Astrocyte (in vitro differentiated cells and primary cell): ENCODE results near the gene FRMD4B. TPM values are rescaled to one million over a fixed set of nuclear protein-coding genes. Genes with fewer than 3 reads are reported as not detected.

Experiments used
- DNase-seq: peaks from one replicate; pipeline ENCODE4 v3.0.0-alpha.2; 2010; ENCODE audit warnings: low read depth
- FAIRE-seq: peaks from 2 replicates; lab custom pipeline; 2011; peaks lifted over from hg19 to GRCh38; lab: Jason Lieb, UNC
- H2AFZ ChIP-seq: 2 replicates; pipeline ENCODE4 v1.6.0; 2012; ENCODE audit warnings: low read depth, low read length, inconsistent platforms
- H3K27ac ChIP-seq: 2 replicates; pipeline ENCODE4 v1.5.1; 2011; ENCODE audit warnings: low read depth, low read length, inconsistent platforms
- H3K27me3 ChIP-seq: 2 replicates; pipeline ENCODE4 v1.6.0; 2011; ENCODE audit warnings: low read length, inconsistent platforms; ENCODE audit not compliant: insufficient read depth
- H3K36me3 ChIP-seq: 2 replicates; pipeline ENCODE4 v1.5.1; 2011; ENCODE audit warnings: low read length, inconsistent platforms; ENCODE audit not compliant: insufficient read depth
- H3K4me1 ChIP-seq: 2 replicates; pipeline ENCODE4 v1.5.1; 2011; ENCODE audit warnings: low read length, inconsistent platforms; ENCODE audit not compliant: insufficient read depth
- H3K4me2 ChIP-seq: 2 replicates; pipeline ENCODE4 v1.6.0; 2012; ENCODE audit warnings: low read length, inconsistent platforms
- H3K4me3 ChIP-seq: 2 replicates; pipeline ENCODE4 v1.5.1; 2011; ENCODE audit warnings: low read depth, mild to moderate bottlenecking, low read length, inconsistent platforms; ENCODE audit not compliant: insufficient read depth
- H3K79me2 ChIP-seq: 2 replicates; pipeline ENCODE4 v1.6.0; 2012; ENCODE audit warnings: mild to moderate bottlenecking, low read length, inconsistent platforms; ENCODE audit not compliant: insufficient read depth
- H3K9ac ChIP-seq: 2 replicates; pipeline ENCODE4 v1.6.0; 2012; ENCODE audit warnings: mild to moderate bottlenecking, low read length, inconsistent platforms
- H3K9me3 ChIP-seq: 2 replicates; pipeline ENCODE4 v1.5.1; 2012; ENCODE audit warnings: low read depth, mild to moderate bottlenecking, low read length, inconsistent platforms; ENCODE audit not compliant: insufficient read depth
- H4K20me1 ChIP-seq: 2 replicates; pipeline ENCODE4 v1.6.0; 2012; ENCODE audit warnings: low read length, inconsistent platforms; ENCODE audit not compliant: insufficient read depth
- H3K27ac Mint-ChIP-seq: one replicate; pipeline ENCODE4 v1.8.0; 2021; ENCODE audit warnings: mild to moderate bottlenecking, mixed read lengths; ENCODE audit not compliant: unreplicated experiment
- H3K27me3 Mint-ChIP-seq: one replicate; pipeline ENCODE4 v1.8.0; 2021; ENCODE audit warnings: low read depth, mixed read lengths; ENCODE audit not compliant: unreplicated experiment
- H3K36me3 Mint-ChIP-seq: one replicate; pipeline ENCODE4 v1.8.0; 2021; ENCODE audit warnings: low read depth, mixed read lengths; ENCODE audit not compliant: unreplicated experiment
- H3K4me1 Mint-ChIP-seq: one replicate; pipeline ENCODE4 v1.8.0; 2021; ENCODE audit warnings: low read depth, mixed read lengths; ENCODE audit not compliant: unreplicated experiment
- H3K4me3 Mint-ChIP-seq: one replicate; pipeline ENCODE4 v1.8.0; 2021; ENCODE audit warnings: mild to moderate bottlenecking, moderate library complexity, mixed read lengths; ENCODE audit not compliant: unreplicated experiment
- H3K9me3 Mint-ChIP-seq: one replicate; pipeline ENCODE4 v1.8.0; 2021; ENCODE audit warnings: mild to moderate bottlenecking, mixed read lengths; ENCODE audit not compliant: unreplicated experiment
- EZH2 ChIP-seq: IDR thresholded peaks from 2 replicates; pipeline ENCODE4 v1.6.1; 2012; ENCODE audit warnings: mild to moderate bottlenecking, low read length, inconsistent platforms; ENCODE audit not compliant: insufficient read depth
- total RNA-seq: library from RNA; stranded (reverse); gene quantifications from 2 replicates; pipeline ENCODE4 v1.2.1, GENCODE V29; 2021
- TF ChIP-seq, protein P1 (sequence below): IDR thresholded peaks from 2 replicates; pipeline ENCODE4 v1.5.1; 2011; ENCODE audit warnings: low read depth, mild to moderate bottlenecking, inconsistent platforms, low read length, moderate library complexity; ENCODE audit not compliant: insufficient read depth

FRMD4B gene
- total RNA-seq, 1 donor from 2014 or later = 9.2 TPM

DNA sequence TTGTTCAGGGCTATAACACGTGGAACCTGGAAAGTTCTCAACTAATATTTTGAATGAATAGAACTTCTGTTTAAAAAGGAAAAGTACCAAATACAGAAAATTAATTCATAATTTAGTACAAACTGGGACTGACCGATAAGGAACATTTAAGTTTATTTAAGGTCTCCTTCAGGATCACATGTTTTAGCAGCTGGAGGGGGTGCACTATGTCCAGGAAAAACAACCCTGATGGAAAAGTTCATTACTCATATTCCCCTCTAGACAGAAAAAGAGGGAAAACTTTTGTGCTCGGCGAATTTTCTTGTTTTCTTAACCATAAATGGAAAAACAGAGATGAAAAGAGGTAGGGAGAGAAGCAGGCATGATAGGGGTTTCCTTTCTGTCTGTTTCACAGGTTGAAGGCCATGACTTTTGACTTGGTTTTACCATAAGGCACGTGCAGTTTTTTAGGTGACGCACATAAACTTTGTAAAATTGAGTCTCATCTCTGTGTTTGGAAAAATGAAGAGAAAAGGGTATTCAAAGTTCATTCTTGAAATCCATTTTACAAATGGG is 26.5 kb downstream of the FRMD4B start:
- peaks cover 12% of the 10 kb centered on the region for H3K4me1 Mint-ChIP-seq
- Histone ChIP-seq H3K36me3 (no peaks in the 10 kb centered on the region), H2AFZ (no peak overlapping the region), H3K4me2 (no peak overlapping the region), H3K4me3 (no peak overlapping the region), H3K4me1 (no peaks in the 10 kb centered on the region), H3K9me3 (no peaks in the 10 kb centered on the region), H3K27ac (no peak overlapping the region), H3K27me3 (no peaks in the 10 kb centered on the region), H3K9ac (no peak overlapping the region), H3K79me2 (no peaks in the 10 kb centered on the region), H4K20me1 (no peaks in the 10 kb centered on the region)
- no peaks in the 10 kb centered on the region for H3K27me3 Mint-ChIP-seq
- H3K36me3 Mint-ChIP-seq = peaks cover 2% of the 10 kb centered on the region
- no peak overlapping the region for H3K27ac Mint-ChIP-seq
- FAIRE-seq (no peak), DNase-seq (no peak)
- no peak for TF ChIP-seq EZH2
- TF ChIP-seq, protein P1, sequence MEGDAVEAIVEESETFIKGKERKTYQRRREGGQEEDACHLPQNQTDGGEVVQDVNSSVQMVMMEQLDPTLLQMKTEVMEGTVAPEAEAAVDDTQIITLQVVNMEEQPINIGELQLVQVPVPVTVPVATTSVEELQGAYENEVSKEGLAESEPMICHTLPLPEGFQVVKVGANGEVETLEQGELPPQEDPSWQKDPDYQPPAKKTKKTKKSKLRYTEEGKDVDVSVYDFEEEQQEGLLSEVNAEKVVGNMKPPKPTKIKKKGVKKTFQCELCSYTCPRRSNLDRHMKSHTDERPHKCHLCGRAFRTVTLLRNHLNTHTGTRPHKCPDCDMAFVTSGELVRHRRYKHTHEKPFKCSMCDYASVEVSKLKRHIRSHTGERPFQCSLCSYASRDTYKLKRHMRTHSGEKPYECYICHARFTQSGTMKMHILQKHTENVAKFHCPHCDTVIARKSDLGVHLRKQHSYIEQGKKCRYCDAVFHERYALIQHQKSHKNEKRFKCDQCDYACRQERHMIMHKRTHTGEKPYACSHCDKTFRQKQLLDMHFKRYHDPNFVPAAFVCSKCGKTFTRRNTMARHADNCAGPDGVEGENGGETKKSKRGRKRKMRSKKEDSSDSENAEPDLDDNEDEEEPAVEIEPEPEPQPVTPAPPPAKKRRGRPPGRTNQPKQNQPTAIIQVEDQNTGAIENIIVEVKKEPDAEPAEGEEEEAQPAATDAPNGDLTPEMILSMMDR = no peak
- H3K4me3 Mint-ChIP-seq = no peak overlapping the region
- H3K9me3 Mint-ChIP-seq = peaks cover 3% of the 10 kb centered on the region

- Mint-ChIP-seq H3K9me3 (peaks cover 3% of the 10 kb centered on the region), H3K4me1 (peaks cover 14% of the 10 kb centered on the region), H3K27me3 (no peaks in the 10 kb centered on the region), H3K36me3 (peaks cover 2% of the 10 kb centered on the region), H3K4me3 (no peak overlapping the region), H3K27ac (no peak overlapping the region)
- H3K9ac ChIP-seq = no peak overlapping the region
- DNase-seq (no peak), FAIRE-seq (no peak)
- H3K36me3 ChIP-seq = no peaks in the 10 kb centered on the region
- H3K4me2 ChIP-seq = no peak overlapping the region
- H3K9me3 ChIP-seq = no peaks in the 10 kb centered on the region
- no peaks in the 10 kb centered on the region for H3K79me2 ChIP-seq
- H3K4me3 ChIP-seq = no peak overlapping the region
- H4K20me1 ChIP-seq = no peaks in the 10 kb centered on the region
- no peaks in the 10 kb centered on the region for H3K4me1 ChIP-seq
- H3K27me3 ChIP-seq = peaks cover 3% of the 10 kb centered on the region
- H2AFZ ChIP-seq = no peak overlapping the region
- H3K27ac ChIP-seq = no peak overlapping the region
- no peak for TF ChIP-seq EZH2
- TF ChIP-seq, protein P1 = no peak
Observed at GRCh38 chr3:69357196-69357595, 28.7 kb downstream of the FRMD4B start.

GRCh38 chr3:69354948-69355347 is 30.9 kb downstream of the FRMD4B start:
- no peak for TF ChIP-seq EZH2
- TF ChIP-seq, protein P1 = no peak
- no peak overlapping the region for H3K9ac ChIP-seq
- peak; percentile 19 for DNase-seq
- no peak for FAIRE-seq
- no peaks in the 10 kb centered on the region for H3K4me1 ChIP-seq
- H3K79me2 ChIP-seq = no peaks in the 10 kb centered on the region
- H3K4me3 ChIP-seq = no peak overlapping the region
- Mint-ChIP-seq H3K4me3 (no peak overlapping the region), H3K27ac (no peak overlapping the region), H3K36me3 (peaks cover 2% of the 10 kb centered on the region), H3K4me1 (peaks cover 16% of the 10 kb centered on the region), H3K9me3 (peaks cover 4% of the 10 kb centered on the region), H3K27me3 (no peaks in the 10 kb centered on the region)
- no peaks in the 10 kb centered on the region for H4K20me1 ChIP-seq
- H3K27me3 ChIP-seq = peaks cover 3% of the 10 kb centered on the region
- H3K4me2 ChIP-seq = no peak overlapping the region
- no peaks in the 10 kb centered on the region for H3K36me3 ChIP-seq
- H2AFZ ChIP-seq = no peak overlapping the region
- H3K27ac ChIP-seq = no peak overlapping the region
- no peaks in the 10 kb centered on the region for H3K9me3 ChIP-seq
